GM21447 (cell line): ENCODE measurements around the gene PKNOX1.
"Not testable (repeated sequence)": the region's sequence is repeated elsewhere in the genome, so short reads cannot be mapped to it uniquely, and the experiment has no call there.

Experiments
- ATAC-seq: cut with Tn5 transposase; IDR thresholded peaks from one replicate; pipeline ENCODE4 v1.9.1; 2021; ENCODE audit not compliant: unreplicated experiment

The PKNOX1 gene, protein sequence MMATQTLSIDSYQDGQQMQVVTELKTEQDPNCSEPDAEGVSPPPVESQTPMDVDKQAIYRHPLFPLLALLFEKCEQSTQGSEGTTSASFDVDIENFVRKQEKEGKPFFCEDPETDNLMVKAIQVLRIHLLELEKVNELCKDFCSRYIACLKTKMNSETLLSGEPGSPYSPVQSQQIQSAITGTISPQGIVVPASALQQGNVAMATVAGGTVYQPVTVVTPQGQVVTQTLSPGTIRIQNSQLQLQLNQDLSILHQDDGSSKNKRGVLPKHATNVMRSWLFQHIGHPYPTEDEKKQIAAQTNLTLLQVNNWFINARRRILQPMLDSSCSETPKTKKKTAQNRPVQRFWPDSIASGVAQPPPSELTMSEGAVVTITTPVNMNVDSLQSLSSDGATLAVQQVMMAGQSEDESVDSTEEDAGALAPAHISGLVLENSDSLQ

DNA sequence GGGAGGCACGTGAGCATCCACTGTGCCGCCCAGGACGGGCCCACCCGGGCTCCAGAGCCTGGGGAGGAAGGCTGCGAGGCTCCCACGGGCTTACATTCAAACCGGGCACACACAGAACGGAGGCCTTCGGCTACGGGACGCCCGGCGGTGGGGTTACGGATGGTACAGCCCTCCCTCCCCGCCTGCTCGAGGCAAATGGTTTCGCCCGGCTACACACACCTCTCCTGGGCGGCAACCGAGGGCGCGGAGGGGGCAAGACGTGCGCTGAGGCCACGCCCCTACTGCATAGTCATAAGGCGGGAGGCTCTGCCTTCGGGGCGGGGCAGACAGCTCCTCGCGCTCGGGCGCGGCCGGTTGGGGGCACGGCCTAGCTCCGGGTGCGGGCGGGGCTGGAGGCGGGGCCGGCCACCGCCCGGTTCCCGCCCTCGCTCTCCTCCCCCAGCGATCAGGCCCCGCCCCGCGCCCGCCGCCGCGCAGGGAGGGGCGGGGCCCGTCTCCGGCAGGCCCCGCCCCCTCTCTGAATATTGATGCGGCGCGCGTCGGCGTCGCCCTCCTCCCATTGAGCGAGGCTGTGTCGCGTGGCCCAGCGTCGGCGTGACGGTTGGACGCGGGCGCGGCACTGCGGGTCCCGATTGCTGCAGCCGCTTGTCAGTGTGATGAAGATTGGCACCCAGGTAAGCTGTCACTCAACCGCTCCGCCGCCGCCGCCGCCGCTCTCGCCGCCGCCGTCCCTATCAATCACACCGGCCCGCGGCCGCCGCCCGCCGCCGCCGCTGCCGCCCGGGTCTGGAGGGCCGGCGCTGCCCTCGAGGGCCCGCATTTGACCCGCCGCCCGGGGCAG lies at the start of gene PKNOX1:
TSS of gene PKNOX1 (plus strand) at position 572 of the 841 bp plus-strand sequence. CDS start 29,820 bp downstream, outside the sequence.
- ATAC-seq: peak; percentile 83

DNA sequence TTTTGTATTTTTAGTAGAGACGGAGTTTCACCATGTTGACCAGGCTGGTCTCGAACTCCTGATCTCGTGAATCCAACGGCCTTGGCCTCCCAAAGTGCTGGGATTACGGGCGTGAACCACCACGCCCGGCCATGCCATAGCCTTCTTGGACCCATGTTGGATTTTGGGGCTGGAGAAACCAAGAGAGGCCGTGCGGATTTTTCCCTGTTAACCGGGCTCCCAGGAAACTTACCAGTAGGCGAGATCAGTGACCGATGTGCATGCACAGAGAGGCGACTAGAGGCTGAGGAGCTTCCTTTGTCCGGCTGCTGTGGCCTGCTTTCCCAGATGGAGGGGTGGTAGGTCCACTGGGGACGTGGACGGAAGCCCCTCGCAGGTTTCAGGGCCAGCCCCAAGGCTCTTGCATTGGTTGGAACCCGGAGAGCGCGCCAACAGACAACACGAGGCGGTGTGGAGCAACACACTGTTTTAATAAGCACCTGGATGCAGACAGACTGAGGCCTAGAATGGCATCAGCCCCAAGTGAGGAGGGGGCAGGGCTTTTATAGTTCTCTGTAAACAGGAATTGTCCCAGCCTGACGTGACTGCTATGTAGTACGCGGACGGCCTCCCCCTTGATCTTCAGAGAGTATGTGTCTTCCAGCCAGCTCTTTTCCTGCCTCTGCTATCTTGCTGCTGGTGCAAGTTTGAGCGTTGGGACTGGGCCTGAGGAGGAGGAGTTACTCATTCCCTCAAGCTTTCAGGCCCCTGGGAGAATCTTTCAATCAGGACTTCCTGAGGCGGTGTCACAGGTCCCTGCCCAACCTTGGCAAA lies 49.0 kb upstream of the PKNOX1 start, which contains the start of gene ERVH48-1:
TSS of gene ERVH48-1 (minus strand) at position 517 of the 813 bp plus-strand sequence. CDS start 6,624 bp downstream, outside the sequence.
- no peak for ATAC-seq

DNA sequence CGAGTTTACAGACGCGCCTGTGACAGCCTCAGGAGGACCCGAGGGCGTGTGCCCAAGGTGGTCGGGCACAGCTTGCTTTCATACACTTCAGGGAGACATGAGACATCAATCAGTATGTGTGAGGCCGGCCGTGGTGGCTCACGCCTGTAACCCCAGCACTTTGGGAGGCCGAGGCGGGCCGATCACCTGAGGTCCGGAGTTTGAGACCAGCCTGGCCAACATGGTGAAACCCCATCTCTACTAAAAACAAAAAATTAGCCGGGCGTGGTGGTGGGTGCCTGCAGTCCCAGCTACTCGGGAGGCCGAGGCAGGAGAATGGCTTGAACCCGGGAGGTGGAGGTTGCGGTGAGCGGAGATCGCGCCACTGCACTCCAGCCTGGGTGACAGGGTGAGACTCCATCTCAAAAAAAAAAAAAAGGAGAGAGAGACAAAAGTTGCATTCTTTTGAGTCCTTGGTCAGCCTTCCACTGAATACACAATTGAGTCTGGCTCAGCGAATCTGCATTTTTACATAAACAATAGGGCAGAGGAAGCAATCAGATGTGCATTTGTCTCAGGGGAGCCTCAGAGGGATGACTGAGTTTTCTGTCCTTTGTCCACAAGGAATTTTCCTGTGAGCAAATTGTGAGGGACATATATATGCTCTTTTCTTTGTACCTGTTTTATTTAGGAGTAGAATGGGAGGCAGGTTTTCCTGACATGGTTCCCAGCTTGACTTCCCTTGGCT lies 46.7 kb upstream of the PKNOX1 start:
- ATAC-seq: not testable (repeated sequence)

DNA sequence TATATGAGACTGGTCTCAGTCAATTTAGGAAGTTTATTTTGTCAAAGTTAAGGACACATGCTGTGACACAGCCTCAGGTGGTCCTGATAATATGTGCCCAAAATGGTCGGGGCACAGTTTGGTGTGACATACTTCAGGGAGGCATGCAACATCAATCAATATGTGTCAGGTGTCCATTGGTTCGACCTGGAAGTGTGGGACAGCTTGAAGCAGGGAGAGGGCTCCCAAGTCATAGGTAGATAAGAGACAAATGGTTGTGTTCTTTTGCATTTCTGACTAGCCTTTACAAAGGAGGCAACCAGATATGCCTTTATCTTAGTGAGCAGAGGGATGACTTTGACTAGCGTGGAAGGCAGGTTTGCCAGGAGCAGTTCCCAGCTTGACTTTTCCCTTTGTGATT lies 44.4 kb upstream of the PKNOX1 start:
- no peak for ATAC-seq

DNA sequence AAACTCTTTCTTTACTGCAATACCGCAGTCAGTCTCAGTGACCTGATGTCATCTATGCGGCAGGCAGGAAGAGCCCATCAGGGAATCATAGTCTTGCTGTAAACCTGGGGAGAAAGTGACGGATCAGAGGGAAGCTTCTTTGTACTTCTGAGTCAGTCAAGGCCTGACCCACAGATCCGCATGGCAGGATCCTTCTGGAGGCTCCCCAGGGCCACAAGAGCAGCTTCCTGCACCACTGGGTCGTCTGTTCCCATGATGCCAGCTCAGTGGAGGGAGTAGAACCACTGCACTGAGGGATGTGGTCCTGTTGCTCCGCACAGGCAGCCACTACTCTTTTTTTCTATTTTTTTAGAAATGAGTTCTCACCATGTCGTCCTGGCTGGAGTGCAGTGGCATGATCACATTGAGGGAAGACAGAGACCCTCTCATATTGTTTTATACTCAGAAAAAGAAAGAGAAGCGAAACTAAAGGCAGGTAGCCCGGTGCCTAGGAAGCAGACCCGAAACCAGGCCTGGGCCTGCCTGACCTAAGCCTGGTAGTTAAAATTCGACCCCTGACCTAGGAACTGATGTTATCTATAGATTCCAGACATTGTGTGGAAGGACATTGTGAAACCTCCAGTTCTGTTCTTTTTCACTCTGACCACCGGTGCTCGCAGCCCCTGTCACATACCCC lies 42.7 kb upstream of the PKNOX1 start:
- no peak for ATAC-seq

DNA sequence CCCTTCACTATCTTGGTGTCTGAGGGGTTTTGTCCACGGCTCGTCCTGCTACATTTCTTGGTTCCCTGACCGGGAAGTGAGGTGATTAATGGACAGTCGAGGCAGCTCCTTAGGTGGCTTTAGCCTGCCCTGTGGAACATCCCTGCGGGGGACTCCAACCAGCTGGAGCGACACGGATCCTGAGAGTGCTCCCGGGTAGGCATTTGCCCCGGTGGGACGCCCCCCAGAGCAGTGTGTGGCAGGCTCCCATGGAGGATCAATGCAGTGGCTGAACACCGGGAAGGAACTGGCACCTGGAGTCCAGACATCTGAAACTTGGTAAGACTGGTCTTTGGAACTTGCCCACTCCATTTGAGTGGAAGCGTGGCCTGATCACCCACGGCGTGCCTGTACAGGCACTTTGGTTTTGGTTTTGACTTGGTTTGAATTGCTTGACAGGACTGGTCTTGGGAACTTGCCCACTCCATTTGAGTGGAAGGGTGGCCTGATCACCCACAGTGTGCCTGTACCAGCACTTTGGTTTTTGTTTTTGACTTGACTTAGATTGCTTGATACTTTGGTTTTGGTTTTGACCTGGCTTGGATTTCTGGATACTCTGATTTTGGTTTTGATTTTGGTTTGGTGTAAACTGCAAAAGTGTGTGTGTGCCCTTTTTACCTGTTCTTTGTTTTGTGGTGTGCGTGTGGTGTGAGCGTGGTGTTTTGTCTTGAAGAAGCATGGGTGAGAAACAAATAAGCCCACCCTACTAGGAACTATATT lies 41.8 kb upstream of the PKNOX1 start:
- not testable (repeated sequence) for ATAC-seq

DNA sequence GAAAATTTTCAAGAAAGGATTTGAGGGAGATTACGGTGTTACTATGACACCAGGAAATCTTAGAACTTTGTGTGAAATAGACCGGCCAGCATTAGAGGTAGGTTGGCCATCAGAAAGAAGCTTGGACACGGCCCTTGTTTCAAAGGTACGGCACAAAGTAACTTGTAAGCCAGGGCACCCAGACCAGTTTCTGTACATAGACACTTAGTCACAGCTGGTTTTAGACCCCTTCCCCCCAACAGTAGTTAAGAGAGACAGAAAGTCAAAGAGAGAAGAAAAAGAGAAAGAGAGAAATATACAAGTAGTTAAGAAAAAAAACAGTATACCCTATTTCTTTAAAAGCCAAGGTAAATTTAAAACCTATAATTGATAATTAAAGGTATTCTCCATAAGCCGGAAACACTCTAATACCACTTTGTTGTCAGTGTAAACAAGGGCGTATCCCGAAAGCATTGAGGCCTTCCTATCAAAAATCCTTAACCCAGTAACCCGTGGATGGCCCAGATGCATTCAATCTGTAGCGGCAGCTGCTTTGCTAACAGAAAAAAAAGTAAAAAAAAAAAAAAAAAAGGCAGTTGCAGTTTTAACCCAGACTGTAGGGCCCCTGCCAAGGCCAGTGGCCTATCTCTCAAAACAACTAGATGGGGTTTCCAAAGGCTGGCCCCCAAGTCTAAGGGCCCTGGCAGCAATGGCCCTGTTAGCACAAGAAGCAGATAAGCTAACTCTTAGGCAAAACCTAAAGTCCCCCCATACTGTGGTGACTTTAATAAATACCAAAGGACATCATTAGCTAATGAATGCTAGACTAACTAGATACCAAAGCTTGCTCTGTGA lies 41.0 kb upstream of the PKNOX1 start:
- not testable (repeated sequence) for ATAC-seq

DNA sequence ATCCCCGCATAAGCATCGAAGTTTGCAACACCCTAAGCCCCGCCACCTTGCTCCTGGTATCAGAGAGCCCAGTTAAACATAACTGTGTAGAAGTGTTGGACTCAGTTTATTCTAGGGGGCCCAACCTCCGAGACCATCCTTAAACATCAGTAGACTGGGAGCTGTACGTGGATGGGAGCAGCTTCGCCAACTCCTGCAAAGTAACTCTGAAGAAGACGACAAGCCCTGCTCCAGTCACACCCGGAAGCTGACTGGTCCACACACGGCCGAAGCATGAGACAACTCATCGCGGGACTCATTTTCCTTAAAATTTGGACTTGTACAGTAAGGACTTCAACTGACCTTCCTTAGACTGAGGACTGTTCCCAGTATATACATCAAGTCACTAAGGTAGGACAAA lies 40.4 kb upstream of the PKNOX1 start:
- ATAC-seq: not testable (repeated sequence)

DNA sequence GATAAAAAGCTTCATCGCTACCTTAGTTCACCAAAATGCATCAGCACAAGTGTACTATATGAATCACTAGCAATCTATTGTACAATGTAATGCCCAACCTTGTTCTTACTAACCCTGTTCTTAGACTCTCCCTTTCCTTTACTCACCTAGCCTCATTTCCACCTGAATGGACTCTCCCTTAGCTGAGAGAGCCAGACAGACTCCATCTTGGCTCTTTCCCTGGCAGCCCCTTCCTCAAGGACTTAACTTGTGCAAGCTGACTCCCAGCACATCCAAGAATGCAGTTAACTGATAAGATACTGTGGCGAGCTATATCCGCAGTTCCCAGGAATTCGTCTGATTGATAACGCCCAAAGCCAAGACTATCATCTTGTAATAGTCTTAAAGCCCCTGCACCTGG lies 38.0 kb upstream of the PKNOX1 start:
- not testable (repeated sequence) for ATAC-seq

DNA sequence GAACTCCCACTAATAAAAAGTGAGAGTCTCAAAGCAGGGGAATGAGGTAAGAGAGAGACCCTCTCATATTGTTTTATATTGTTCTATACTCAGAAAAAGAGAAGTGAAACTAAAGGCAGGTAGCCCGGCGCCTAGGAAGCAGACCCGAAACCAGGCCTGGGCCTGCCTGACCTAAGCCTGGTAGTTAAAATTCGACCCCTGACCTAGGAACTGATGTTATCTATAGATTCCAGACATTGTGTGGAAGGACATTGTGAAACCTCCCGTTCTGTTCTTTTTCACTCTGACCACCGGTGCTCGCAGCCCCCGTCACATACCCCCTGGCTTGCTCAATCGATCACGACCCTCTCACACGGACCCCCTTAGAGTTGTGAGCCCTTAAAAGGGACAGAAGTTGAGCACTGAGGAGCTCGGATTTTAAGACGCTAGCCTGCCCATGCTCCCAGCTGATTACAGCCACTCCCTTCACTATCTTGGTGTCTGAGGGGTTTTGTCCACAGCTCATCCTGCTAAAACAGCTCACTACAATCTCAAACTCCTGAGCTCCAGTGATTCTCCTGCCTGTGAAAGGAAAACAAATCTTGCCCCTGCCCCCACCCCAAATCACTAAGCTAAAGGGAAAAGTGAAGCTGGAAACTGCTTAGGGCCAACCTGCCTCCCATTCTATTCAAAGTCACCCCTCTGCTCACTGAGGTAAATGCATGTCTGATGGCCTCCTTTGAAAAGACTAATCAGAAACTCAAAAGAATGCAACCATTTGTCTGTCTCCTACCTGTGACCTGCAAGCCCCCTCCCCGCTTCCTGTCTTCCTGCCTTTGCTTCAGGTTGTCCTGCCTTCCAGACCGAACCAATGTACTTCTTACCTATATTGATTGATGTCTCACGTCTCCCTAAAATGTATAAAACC lies 37.1 kb upstream of the PKNOX1 start:
- not testable (repeated sequence) for ATAC-seq

DNA sequence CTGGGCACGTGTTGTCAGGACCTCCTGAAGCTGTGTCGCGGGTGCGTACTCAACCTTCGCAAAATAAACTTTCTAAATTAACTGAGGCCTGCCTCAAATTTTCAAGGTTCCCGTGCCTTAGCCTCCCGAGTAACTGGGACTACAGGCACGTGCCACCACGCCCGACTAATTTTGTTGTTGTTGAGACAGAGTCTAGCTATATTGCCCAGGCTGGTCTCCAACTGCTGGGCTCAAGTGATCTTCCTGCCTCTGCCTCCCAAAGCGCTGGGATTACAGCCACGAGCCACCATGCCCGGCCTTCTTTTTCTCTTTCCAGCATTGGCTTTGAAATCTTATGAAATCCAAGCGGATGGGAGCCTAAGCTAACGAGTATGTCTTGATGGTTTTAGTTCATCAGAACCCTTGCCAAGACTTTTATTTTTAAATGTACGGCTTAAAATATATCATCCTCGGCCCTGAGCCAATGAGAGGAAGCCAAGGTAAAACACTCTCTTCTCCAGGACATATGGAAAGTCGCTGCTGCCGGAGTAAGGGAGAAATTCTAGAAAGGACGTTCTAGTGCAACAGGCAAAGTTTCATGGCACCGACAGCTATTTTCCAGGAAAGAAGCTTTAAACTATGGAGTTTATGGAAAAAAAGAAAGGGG lies 36.3 kb upstream of the PKNOX1 start:
- no peak for ATAC-seq

DNA sequence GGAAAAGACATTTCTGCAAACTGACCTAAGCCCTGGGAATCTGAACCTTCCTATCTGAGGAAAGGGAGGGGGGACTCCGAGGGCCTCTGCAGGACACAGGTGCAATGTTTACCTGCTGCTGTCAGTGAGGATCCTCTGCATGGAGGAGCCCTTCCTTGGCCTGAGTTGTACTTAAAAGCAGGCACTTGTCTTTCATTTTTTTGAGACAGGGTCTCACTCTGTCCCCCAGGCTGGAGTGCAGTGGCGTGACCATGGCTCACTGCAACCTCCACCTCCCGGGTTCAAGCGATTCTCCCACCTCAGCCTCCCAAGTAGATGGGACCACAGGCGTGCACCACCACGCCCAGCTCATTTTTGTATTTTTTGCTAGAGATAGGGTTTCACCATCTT lies 35.8 kb upstream of the PKNOX1 start:
- ATAC-seq: not testable (repeated sequence)

DNA sequence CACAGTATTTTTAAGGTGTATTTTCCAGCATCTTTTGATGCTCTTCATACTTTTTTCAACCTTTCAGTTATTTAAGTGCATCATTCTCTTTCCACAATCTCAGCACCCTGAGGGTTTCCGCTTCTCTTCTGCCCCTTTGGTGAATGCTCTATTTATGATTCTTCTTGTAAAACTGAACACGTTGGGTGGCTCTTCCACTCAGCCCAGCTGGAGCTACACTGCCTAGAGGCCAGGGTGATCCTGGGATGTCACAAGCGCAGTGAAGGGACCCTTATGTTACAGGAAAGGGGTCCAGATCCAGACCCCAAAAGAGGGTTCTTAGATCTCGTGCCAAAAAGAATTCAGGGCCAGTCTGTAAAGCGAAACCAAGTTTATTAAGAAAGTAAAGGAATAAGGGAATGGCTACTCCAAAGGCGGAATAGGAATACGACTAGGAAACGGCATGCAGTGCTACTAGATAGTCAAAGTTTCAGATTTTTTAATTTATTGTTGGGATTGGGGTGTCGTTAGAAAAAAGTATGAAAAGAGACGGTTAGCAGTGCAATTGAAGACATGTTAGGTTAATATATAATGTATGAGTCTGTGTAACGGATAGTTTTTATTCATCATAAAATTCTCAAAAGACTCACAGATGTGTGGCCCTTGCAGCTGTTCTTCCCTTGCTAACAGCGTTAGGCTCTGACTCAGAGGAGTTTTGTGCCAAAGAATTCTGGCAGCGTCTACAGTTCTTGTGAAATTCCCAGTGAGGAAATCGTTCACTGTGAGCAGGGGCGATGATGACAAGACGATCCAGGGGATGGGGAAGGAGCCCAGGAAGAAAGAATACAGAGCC lies 34.6 kb upstream of the PKNOX1 start:
- ATAC-seq: no peak

DNA sequence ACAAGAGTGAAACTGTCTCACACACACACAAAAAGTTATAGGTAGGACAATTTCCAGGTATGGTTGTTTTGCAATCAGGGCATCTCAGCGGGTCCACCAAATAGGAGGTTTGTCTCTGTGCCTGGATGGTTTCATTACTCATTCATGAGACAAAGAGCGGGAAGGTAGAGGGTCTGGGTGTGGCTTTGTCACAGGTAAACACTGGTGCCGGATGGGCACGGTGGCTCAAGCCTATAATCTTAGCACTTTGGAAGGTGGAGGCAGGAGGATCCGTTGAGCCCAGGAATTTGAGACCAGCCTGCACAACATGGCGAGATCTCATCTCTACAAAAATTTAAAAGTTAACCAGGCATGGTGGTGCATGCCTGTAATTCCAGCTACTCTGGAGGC lies 32.7 kb upstream of the PKNOX1 start:
- ATAC-seq: no peak

DNA sequence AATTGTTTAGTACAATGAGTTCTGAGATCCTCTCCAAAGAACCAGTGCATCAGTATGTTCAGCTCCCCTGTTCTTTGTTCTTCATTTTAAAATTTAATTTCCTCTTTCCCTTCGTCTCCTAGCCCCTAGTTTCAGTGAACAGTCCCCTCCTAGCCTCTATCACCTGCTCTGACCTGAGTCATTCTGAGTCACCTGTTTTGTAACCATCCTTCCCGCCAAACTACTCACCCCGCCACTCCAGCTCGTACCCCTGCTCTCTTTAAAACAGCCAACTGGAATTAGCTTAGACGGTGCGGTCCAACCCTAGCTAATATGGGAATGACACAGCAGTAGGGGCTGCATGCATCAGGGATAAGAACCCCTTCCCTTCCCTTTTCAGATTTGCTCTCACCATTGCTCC lies 32.1 kb upstream of the PKNOX1 start:
- ATAC-seq: no peak
